Endothelial cell of umbilical vein (primary cell): Measurements from ENCODE around the gene DUSP8.

ENCODE experiments used
- EZH2 ChIP-seq: IDR thresholded peaks from 2 replicates; pipeline ENCODE4 v1.6.1; 2012; ENCODE audit warnings: borderline replicate concordance, low read depth, mild to moderate bottlenecking, moderate library complexity, low read length, inconsistent platforms; ENCODE audit not compliant: severe bottlenecking
- JUN ChIP-seq: IDR thresholded peaks from 2 replicates; pipeline ENCODE4 v1.6.1; 2011; ENCODE audit warnings: borderline replicate concordance, low read depth; ENCODE audit not compliant: insufficient read length, insufficient read depth
- POLR2A ChIP-seq: IDR thresholded peaks from 2 replicates; pipeline ENCODE4 v1.6.1; 2012; ENCODE audit warnings: low read depth, mild to moderate bottlenecking, control low read depth, low read length
- TF ChIP-seq, protein P1 (sequence below), 2 donors: IDR thresholded peaks; 1 replicate in 1 of 2; 2 replicates in 1 of 2; pipeline ENCODE4 v1.5.1; 2011; ENCODE audit warnings: low read length in 2 of 2, mild to moderate bottlenecking in 2 of 2, moderate library complexity in 2 of 2, control low read depth in 1 of 2, inconsistent platforms in 1 of 2, low read depth in 1 of 2; ENCODE audit not compliant: insufficient read depth in 1 of 2; ENCODE audit errors: extremely low read depth in 1 of 2

GRCh38 chr11:1536065-1536843 is 35.8 kb downstream of the DUSP8 start:
- TF ChIP-seq, protein P1, sequence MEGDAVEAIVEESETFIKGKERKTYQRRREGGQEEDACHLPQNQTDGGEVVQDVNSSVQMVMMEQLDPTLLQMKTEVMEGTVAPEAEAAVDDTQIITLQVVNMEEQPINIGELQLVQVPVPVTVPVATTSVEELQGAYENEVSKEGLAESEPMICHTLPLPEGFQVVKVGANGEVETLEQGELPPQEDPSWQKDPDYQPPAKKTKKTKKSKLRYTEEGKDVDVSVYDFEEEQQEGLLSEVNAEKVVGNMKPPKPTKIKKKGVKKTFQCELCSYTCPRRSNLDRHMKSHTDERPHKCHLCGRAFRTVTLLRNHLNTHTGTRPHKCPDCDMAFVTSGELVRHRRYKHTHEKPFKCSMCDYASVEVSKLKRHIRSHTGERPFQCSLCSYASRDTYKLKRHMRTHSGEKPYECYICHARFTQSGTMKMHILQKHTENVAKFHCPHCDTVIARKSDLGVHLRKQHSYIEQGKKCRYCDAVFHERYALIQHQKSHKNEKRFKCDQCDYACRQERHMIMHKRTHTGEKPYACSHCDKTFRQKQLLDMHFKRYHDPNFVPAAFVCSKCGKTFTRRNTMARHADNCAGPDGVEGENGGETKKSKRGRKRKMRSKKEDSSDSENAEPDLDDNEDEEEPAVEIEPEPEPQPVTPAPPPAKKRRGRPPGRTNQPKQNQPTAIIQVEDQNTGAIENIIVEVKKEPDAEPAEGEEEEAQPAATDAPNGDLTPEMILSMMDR (IDR thresholded peaks at IDR 0.05; ENCODE audit: extremely low read depth in 1 of 2, insufficient read depth in 1 of 2, low read depth in 1 of 2, low read length in 2 of 2): no peak
- TF ChIP-seq JUN: no peak
- TF ChIP-seq POLR2A: no peak
- no peak for TF ChIP-seq EZH2
